RPMI7951 (cell line): Measurements from ENCODE around the gene SMIM38. TPM values are rescaled to one million over a fixed set of nuclear protein-coding genes. Genes with fewer than 3 reads are reported as not detected.

Experiments
- DNase-seq: peaks from one replicate; pipeline ENCODE4 v3.0.0-alpha.2; 2012; ENCODE audit warnings: low read depth
- total RNA-seq: library from RNA; depleted of rRNA; stranded (reverse); fragments of >200 nt; shearing (Covaris generic); gene quantifications from 2 replicates; pipeline ENCODE4 v1.2.3, GENCODE V29; 2014

The SMIM38 gene
- total RNA-seq, 1 experiment from 2014 or later: not detected

GRCh38 chr11:69180726-69181125, 25.0 kb downstream of the SMIM38 start:
- no peak for DNase-seq

GRCh38 chr11:69183613-69184012, 27.9 kb downstream of the SMIM38 start:
- no peak for DNase-seq

- DNase-seq: no peak
Measured at GRCh38 chr11:69186316-69187260, 30.9 kb downstream of the SMIM38 start.

GRCh38 chr11:69187540-69188065, 31.9 kb downstream of the SMIM38 start:
- DNase-seq: no peak

GRCh38 chr11:69189059-69189458, 33.3 kb downstream of the SMIM38 start:
- DNase-seq: no peak

GRCh38 chr11:69190796-69191536, 35.2 kb downstream of the SMIM38 start:
- no peak for DNase-seq

- DNase-seq: no peak
Measured at GRCh38 chr11:69192301-69192721, 36.6 kb downstream of the SMIM38 start.

- no peak for DNase-seq
Measured at GRCh38 chr11:69193151-69193550, 37.4 kb downstream of the SMIM38 start.

- no peak for DNase-seq
Measured at GRCh38 chr11:69193629-69194028, 37.9 kb downstream of the SMIM38 start.

- no peak for DNase-seq
Measured at GRCh38 chr11:69194396-69194795, 38.7 kb downstream of the SMIM38 start.

- no peak for DNase-seq
Measured at GRCh38 chr11:69194956-69195355, 39.2 kb downstream of the SMIM38 start.

- no peak for DNase-seq
Measured at GRCh38 chr11:69195824-69196782, 40.4 kb downstream of the SMIM38 start.

GRCh38 chr11:69196783-69197169, 41.0 kb downstream of the SMIM38 start:
- DNase-seq: no peak

GRCh38 chr11:69198891-69199582, 43.3 kb downstream of the SMIM38 start:
- no peak for DNase-seq

- DNase-seq: no peak
Measured at GRCh38 chr11:69199583-69200315, 44.0 kb downstream of the SMIM38 start.

- DNase-seq: no peak
Measured at GRCh38 chr11:69200331-69201065, 44.8 kb downstream of the SMIM38 start.

- no peak for DNase-seq
Measured at GRCh38 chr11:69201066-69201365, 45.3 kb downstream of the SMIM38 start.

GRCh38 chr11:69201764-69202370, 46.1 kb downstream of the SMIM38 start:
- DNase-seq: no peak
